T-cell (primary cell): Measurements from ENCODE around the gene SNAP47. TPM values are rescaled to one million over a fixed set of nuclear protein-coding genes. Genes with fewer than 3 reads are reported as not detected.
A peak's percentile ranks its signal among the peaks of the same experiment; 100 is the strongest.

Source experiments
- ATAC-seq, 4 experiments: fragments of 200-7000 bp in 3 of 4; fragments of 150-1000 bp in 1 of 4; cut with Tn5 transposase; replicated peaks in 1 of 4; 1 replicate in 3 of 4; 2 replicates in 1 of 4; pipeline ENCODE4 v1.10.0; 2021; ENCODE audit warnings: moderate library complexity in 3 of 4, mild to moderate bottlenecking in 2 of 4, moderate number of reproducible peaks in 1 of 4
- CTCF ChIA-PET, 2 donors: fragments of 300-600 bp; sonication (Branson Sonifier 250); formaldehyde crosslinking; loops; one replicate each; lab custom pipeline; 2022; ENCODE audit warnings: antibody characterized with exemption in 2 of 2; lab: Charles Lee
- POLR2A ChIA-PET, 2 donors: fragments of 300-600 bp; sonication (Branson Sonifier 250); formaldehyde crosslinking; loops; one replicate each; lab custom pipeline; 2022; ENCODE audit warnings: antibody characterized with exemption in 2 of 2; lab: Charles Lee
- DNase-seq, 35 experiments: peaks; one replicate each; pipeline versions ENCODE4 v3.0.0 to v3.0.0-alpha.2; 2013 to 2023
- H3K27ac ChIP-seq: one replicate; pipeline ENCODE4 v1.5.1; 2013; ENCODE audit warnings: low read length
- H3K27me3 ChIP-seq, 2 experiments: replicated peaks in 1 of 2; 1 replicate in 1 of 2; 2 replicates in 1 of 2; pipeline versions ENCODE4 v1.6.1 to v1.7.0; 2013; ENCODE audit warnings: low read length in 1 of 2, mixed read lengths in 1 of 2; ENCODE audit not compliant: control insufficient read depth in 2 of 2, insufficient read depth in 2 of 2; ENCODE audit errors: extremely low read depth in 1 of 2
- H3K36me3 ChIP-seq, 2 donors: 1 replicate in 1 of 2; 2 replicates in 1 of 2; pipeline versions ENCODE4 v1.6.1 to v1.7.0; 2013; ENCODE audit warnings: low read length in 1 of 2; ENCODE audit not compliant: control insufficient read depth in 2 of 2, insufficient read depth in 1 of 2; ENCODE audit errors: extremely low read depth in 1 of 2
- H3K4me1 ChIP-seq, 2 experiments: 1 replicate in 1 of 2; 2 replicates in 1 of 2; pipeline versions ENCODE4 v1.6.1 to v1.7.0; 2013; ENCODE audit warnings: low read length in 2 of 2, mixed read lengths in 1 of 2; ENCODE audit not compliant: insufficient read depth in 2 of 2, control insufficient read depth in 1 of 2; ENCODE audit errors: extremely low read depth in 1 of 2
- H3K4me3 ChIP-seq, 2 donors: 1 replicate in 1 of 2; 2 replicates in 1 of 2; pipeline versions ENCODE4 v1.5.1 to v1.7.0; 2013; ENCODE audit warnings: mild to moderate bottlenecking in 2 of 2, low read length in 1 of 2, moderate library complexity in 1 of 2; ENCODE audit not compliant: control insufficient read depth in 1 of 2; ENCODE audit errors: extremely low read depth in 1 of 2
- H3K9me3 ChIP-seq: 2 replicates; pipeline ENCODE4 v1.7.0; 2013
- H3K27ac Mint-ChIP-seq, 2 donors: one replicate each; pipeline ENCODE4 v1.8.0; 2020 to 2021; ENCODE audit warnings: mild to moderate bottlenecking in 2 of 2, mixed read lengths in 2 of 2
- H3K27me3 Mint-ChIP-seq, 2 donors: one replicate each; pipeline ENCODE4 v1.8.0; 2021 to 2022; ENCODE audit warnings: mixed read lengths in 2 of 2
- H3K36me3 Mint-ChIP-seq: one replicate; pipeline ENCODE4 v1.8.0; 2021; ENCODE audit warnings: mixed read lengths
- H3K4me1 Mint-ChIP-seq, 3 donors: one replicate each; pipeline ENCODE4 v1.8.0; 2020 to 2022; ENCODE audit warnings: mixed read lengths in 3 of 3, mild to moderate bottlenecking in 1 of 3
- H3K4me3 Mint-ChIP-seq, 3 donors: one replicate each; pipeline ENCODE4 v1.8.0; 2020 to 2022; ENCODE audit warnings: mild to moderate bottlenecking in 3 of 3, mixed read lengths in 3 of 3, moderate library complexity in 3 of 3
- H3K9me3 Mint-ChIP-seq, 3 donors: one replicate each; pipeline ENCODE4 v1.8.0; 2020 to 2022; ENCODE audit warnings: mixed read lengths in 3 of 3
- WGBS: methylation state at CpG from one replicate; pipeline ENCODE4 v1.1.5; 2013; ENCODE audit warnings: missing lambda C conversion rate; ENCODE audit not compliant: insufficient coverage; 5-methylcytosine and 5-hydroxymethylcytosine counted together
- total RNA-seq, 35 experiments: library from RNA in 6 of 35; stranded (reverse) in 6 of 35; fragments of 120-200 nt in 1 of 35; gene quantifications; one replicate each; pipeline versions ENCODE4 v1.2.1 to v1.2.4 and lab custom pipeline; 2013 to 2026

The SNAP47 gene
- total RNA-seq, 5 donors from 2014 or later (not counting 1 experiment from before 2014, with no cell fraction given), result 20.1 to 35.6 (median 30.7) TPM

- no peak for ATAC-seq
- ChIA-PET CTCF (no interaction called here), POLR2A (no interaction called here)
- Histone ChIP-seq H3K4me1 (peaks cover 0 to 7% of the 10 kb centered on the region in 2 experiments), H3K36me3 (peaks cover 0 to 11% of the 10 kb centered on the region in 2 donors), H3K27me3 (peaks cover 0 to under 1% of the 10 kb centered on the region in 2 experiments), H3K27ac (no peak overlapping the region), H3K4me3 (no peak overlapping the region), H3K9me3 (no peaks in the 10 kb centered on the region)
- Mint-ChIP-seq H3K27ac (no peak overlapping the region), H3K27me3 (no peaks in the 10 kb centered on the region), H3K4me3 (no peak overlapping the region), H3K4me1 (peaks cover 7 to 11% (median 10%) of the 10 kb centered on the region in 3 donors), H3K36me3 (peaks cover 10% of the 10 kb centered on the region), H3K9me3 (no peaks in the 10 kb centered on the region)
- peak in 2 of 35 experiments; percentile 5 to 11 for DNase-seq
- 97% methylated on average over 14 of the region's 15 CpGs for WGBS
Observed at GRCh38 chr1:227781314-227781930, 46.2 kb downstream of the SNAP47 start.

GRCh38 chr1:227782226-227782625 is 47.0 kb downstream of the SNAP47 start:
- no peaks in the 10 kb centered on the region for H3K27me3 Mint-ChIP-seq
- H3K36me3 Mint-ChIP-seq, result peaks cover 8% of the 10 kb centered on the region
- no peak overlapping the region for H3K27ac Mint-ChIP-seq
- no peak overlapping the region for H3K27ac ChIP-seq
- H3K4me3 ChIP-seq, result no peak overlapping the region
- no peak for ATAC-seq
- DNase-seq, result no peak
- H3K27me3 ChIP-seq, result peaks cover 0 to 8% of the 10 kb centered on the region in 2 experiments
- H3K4me1 ChIP-seq, result peaks cover 0 to 14% of the 10 kb centered on the region in 2 experiments
- no peaks in the 10 kb centered on the region for H3K9me3 ChIP-seq
- no peak overlapping the region for H3K4me3 Mint-ChIP-seq
- no CpG with 5 or more reads among the region's 4 CpGs for WGBS
- ChIA-PET POLR2A (no interaction called here), CTCF (no interaction called here)
- no peaks in the 10 kb centered on the region for H3K9me3 Mint-ChIP-seq
- peaks cover 13 to 16% (median 16%) of the 10 kb centered on the region in 3 donors for H3K4me1 Mint-ChIP-seq
- H3K36me3 ChIP-seq, result peaks cover 0 to 11% of the 10 kb centered on the region in 2 donors

- Mint-ChIP-seq H3K9me3 (no peaks in the 10 kb centered on the region), H3K4me1 (peaks cover 17 to 27% (median 26%) of the 10 kb centered on the region in 3 donors), H3K27me3 (no peaks in the 10 kb centered on the region), H3K27ac (no peak overlapping the region), H3K4me3 (peak overlapping the region in 1 of 3 donors; percentile 86), H3K36me3 (peaks cover 3% of the 10 kb centered on the region)
- ChIA-PET POLR2A (no interaction called here), CTCF (no interaction called here)
- WGBS, result 88% methylated on average over 4 of the region's 13 CpGs
- DNase-seq, result peak in 1 of 35 experiments; percentile 8
- Histone ChIP-seq H3K4me1 (peaks cover 2 to 33% of the 10 kb centered on the region in 2 experiments), H3K9me3 (no peaks in the 10 kb centered on the region), H3K27ac (no peak overlapping the region), H3K4me3 (no peak overlapping the region), H3K27me3 (peaks cover 0 to 8% of the 10 kb centered on the region in 2 experiments), H3K36me3 (peaks cover 0 to 11% of the 10 kb centered on the region in 2 donors)
- ATAC-seq, result no peak
Observed at GRCh38 chr1:227785094-227785804, 50.0 kb downstream of the SNAP47 start.

GRCh38 chr1:227785805-227786671 is 50.8 kb downstream of the SNAP47 start:
- Histone ChIP-seq H3K9me3 (no peaks in the 10 kb centered on the region), H3K36me3 (peaks cover 0 to 7% of the 10 kb centered on the region in 2 donors), H3K27me3 (peaks cover 0 to 8% of the 10 kb centered on the region in 2 experiments), H3K27ac (no peak overlapping the region), H3K4me1 (peaks cover 2 to 33% of the 10 kb centered on the region in 2 experiments), H3K4me3 (no peak overlapping the region)
- Mint-ChIP-seq H3K27me3 (no peaks in the 10 kb centered on the region), H3K27ac (no peak overlapping the region), H3K4me3 (peak overlapping the region in 2 of 3 donors; percentile 60 to 86), H3K36me3 (peaks cover 3% of the 10 kb centered on the region), H3K9me3 (no peaks in the 10 kb centered on the region), H3K4me1 (peaks cover 17 to 27% (median 27%) of the 10 kb centered on the region in 3 donors)
- POLR2A ChIA-PET, result no interaction called here
- DNase-seq (no peak), ATAC-seq (no peak)
- CTCF ChIA-PET, result no interaction called here
- WGBS, result 86% methylated on average over 15 of the region's 19 CpGs

GRCh38 chr1:227786673-227787512 is 51.7 kb downstream of the SNAP47 start:
- H3K36me3 Mint-ChIP-seq, result peaks cover 3% of the 10 kb centered on the region
- H3K36me3 ChIP-seq, result peaks cover 0 to 4% of the 10 kb centered on the region in 2 donors
- H3K27ac Mint-ChIP-seq, result peak overlapping the region; percentile 50 to 72
- H3K4me1 Mint-ChIP-seq, result peaks cover 17 to 27% (median 27%) of the 10 kb centered on the region in 3 donors
- H3K4me3 Mint-ChIP-seq, result peak overlapping the region; percentile 78 to 86 (median 81)
- peak in 1 of 35 experiments; percentile 15 for DNase-seq
- no peaks in the 10 kb centered on the region for H3K9me3 ChIP-seq
- H3K27me3 Mint-ChIP-seq, result no peaks in the 10 kb centered on the region
- WGBS, result 59% methylated on average over 45 of the region's 45 CpGs
- no peaks in the 10 kb centered on the region for H3K9me3 Mint-ChIP-seq
- ATAC-seq, result no peak
- CTCF ChIA-PET, result interaction anchor here in 1 of 2 donors (1.3 kb wide), 1 partner anchor 24 kb away, joined by 6 read pairs; no protein-coding TSS in a partner anchor
- peaks cover 0 to 8% of the 10 kb centered on the region in 2 experiments for H3K27me3 ChIP-seq
- no peak overlapping the region for H3K27ac ChIP-seq
- H3K4me3 ChIP-seq, result peak overlapping the region; percentile 59 to 88
- H3K4me1 ChIP-seq, result peaks cover 2 to 33% of the 10 kb centered on the region in 2 experiments
- POLR2A ChIA-PET, result interaction anchor here in 1 of 2 donors (0.5 kb wide), 1 partner anchor 1722 kb away, joined by 3 read pairs; no protein-coding TSS in a partner anchor
